ENCODE results near the gene NEDD8.

The NEDD8 gene

GRCh38 chr14:24240110-24240918, 8.1 kb upstream of the NEDD8 start:
- H3K4me3 ChIP-seq (ENCODE audit: control insufficient read depth, low read depth, low read length): no peak overlapping the region
- DNase-seq (ENCODE audit: low read depth): no peak
- TF ChIP-seq CTCF (conservative IDR thresholded peaks at IDR 0.05; ENCODE audit: control insufficient read depth, insufficient read depth, low read depth, low read length): no peak

GRCh38 chr14:24238527-24239037, 6.4 kb upstream of the NEDD8 start:
- DNase-seq (ENCODE audit: low read depth): no peak
- H3K4me3 ChIP-seq (ENCODE audit: control insufficient read depth, low read depth, low read length): no peak overlapping the region
- no peak for TF ChIP-seq CTCF (conservative IDR thresholded peaks at IDR 0.05; ENCODE audit: control insufficient read depth, insufficient read depth, low read depth, low read length)

GRCh38 chr14:24238123-24238522, 6.0 kb upstream of the NEDD8 start:
- DNase-seq (ENCODE audit: low read depth): no peak
- H3K4me3 ChIP-seq (ENCODE audit: control insufficient read depth, low read depth, low read length): no peak overlapping the region
- no peak for TF ChIP-seq CTCF (conservative IDR thresholded peaks at IDR 0.05; ENCODE audit: control insufficient read depth, insufficient read depth, low read depth, low read length)

- DNase-seq (ENCODE audit: low read depth): peak; percentile 31
- H3K4me3 ChIP-seq (ENCODE audit: control insufficient read depth, low read depth, low read length): no peak overlapping the region
Observed at GRCh38 chr14:24237463-24237955, 5.3 kb upstream of the NEDD8 start.

GRCh38 chr14:24236689-24237462, 4.7 kb upstream of the NEDD8 start:
- no peak overlapping the region for H3K4me3 ChIP-seq (ENCODE audit: control insufficient read depth, low read depth, low read length)
- no peak for TF ChIP-seq CTCF (conservative IDR thresholded peaks at IDR 0.05; ENCODE audit: control insufficient read depth, insufficient read depth, low read depth, low read length)
- no peak for DNase-seq (ENCODE audit: low read depth)

More at GRCh38 chr14:24237463-24237955, 5.3 kb upstream of the NEDD8 start:
- TF ChIP-seq CTCF (conservative IDR thresholded peaks at IDR 0.05; ENCODE audit: control insufficient read depth, insufficient read depth, low read depth, low read length): no peak

- DNase-seq (ENCODE audit: low read depth): no peak
- H3K4me3 ChIP-seq (ENCODE audit: control insufficient read depth, low read depth, low read length): no peak overlapping the region
- TF ChIP-seq CTCF (conservative IDR thresholded peaks at IDR 0.05; ENCODE audit: control insufficient read depth, insufficient read depth, low read depth, low read length): no peak
Observed at GRCh38 chr14:24235804-24236688, 3.9 kb upstream of the NEDD8 start.

All from fibroblast of mammary gland (primary cell).